Measurements from ENCODE around the gene BRCA2.

Gene BRCA2

GRCh38 chr13:32310134-32310706 lies 5.1 kb upstream of the BRCA2 start:
- DNase-seq (ENCODE audit: low read depth), result peak; percentile 82
- TF ChIP-seq CTCF (IDR thresholded peaks at IDR 0.05; ENCODE audit: low read length, missing control alignments), result peak; percentile 71
- H3K4me3 ChIP-seq (replicated peaks; ENCODE audit: low read depth, low read length), result no peak overlapping the region

- no peak overlapping the region for H3K4me3 ChIP-seq (replicated peaks; ENCODE audit: low read depth, low read length)
- no peak for TF ChIP-seq CTCF (IDR thresholded peaks at IDR 0.05; ENCODE audit: low read length, missing control alignments)
- DNase-seq (ENCODE audit: low read depth), result no peak
Observed at GRCh38 chr13:32311188-32311897, 4.0 kb upstream of the BRCA2 start.

GRCh38 chr13:32314271-32315237 lies 754 bp upstream of the BRCA2 start:
- peak overlapping the region; percentile 93 for H3K4me3 ChIP-seq (replicated peaks; ENCODE audit: low read depth, low read length)
- no peak for TF ChIP-seq CTCF (IDR thresholded peaks at IDR 0.05; ENCODE audit: low read length, missing control alignments)
- peak; percentile 49 for DNase-seq (ENCODE audit: low read depth)

- TF ChIP-seq CTCF (IDR thresholded peaks at IDR 0.05; ENCODE audit: low read length, missing control alignments), result no peak
- H3K4me3 ChIP-seq (replicated peaks; ENCODE audit: low read depth, low read length), result peak overlapping the region; percentile 93
- no peak for DNase-seq (ENCODE audit: low read depth)
Observed at GRCh38 chr13:32316028-32316339, 676 bp downstream of the BRCA2 start.

GRCh38 chr13:32316501-32316900 lies 1.2 kb downstream of the BRCA2 start:
- no peak for TF ChIP-seq CTCF (IDR thresholded peaks at IDR 0.05; ENCODE audit: low read length, missing control alignments)
- no peak for DNase-seq (ENCODE audit: low read depth)
- peak overlapping the region; percentile 93 for H3K4me3 ChIP-seq (replicated peaks; ENCODE audit: low read depth, low read length)

- no peak for TF ChIP-seq CTCF (IDR thresholded peaks at IDR 0.05; ENCODE audit: low read length, missing control alignments)
- H3K4me3 ChIP-seq (replicated peaks; ENCODE audit: low read depth, low read length), result no peak overlapping the region
- DNase-seq (ENCODE audit: low read depth), result no peak
Observed at GRCh38 chr13:32317716-32318465, 2.6 kb downstream of the BRCA2 start.
